ENCODE measurements around the gene TRUB2. TPM values are rescaled to one million over a fixed set of nuclear protein-coding genes. Genes with fewer than 3 reads are reported as not detected.
A peak's percentile ranks its signal among the peaks of the same experiment; 100 is the strongest.

TRUB2 gene
- total and polyA plus RNA-seq, 2 donors (not counting 3 experiments of a cell fraction or from before 2014, with no cell fraction given), result 21.1 to 39.3 TPM

DNA sequence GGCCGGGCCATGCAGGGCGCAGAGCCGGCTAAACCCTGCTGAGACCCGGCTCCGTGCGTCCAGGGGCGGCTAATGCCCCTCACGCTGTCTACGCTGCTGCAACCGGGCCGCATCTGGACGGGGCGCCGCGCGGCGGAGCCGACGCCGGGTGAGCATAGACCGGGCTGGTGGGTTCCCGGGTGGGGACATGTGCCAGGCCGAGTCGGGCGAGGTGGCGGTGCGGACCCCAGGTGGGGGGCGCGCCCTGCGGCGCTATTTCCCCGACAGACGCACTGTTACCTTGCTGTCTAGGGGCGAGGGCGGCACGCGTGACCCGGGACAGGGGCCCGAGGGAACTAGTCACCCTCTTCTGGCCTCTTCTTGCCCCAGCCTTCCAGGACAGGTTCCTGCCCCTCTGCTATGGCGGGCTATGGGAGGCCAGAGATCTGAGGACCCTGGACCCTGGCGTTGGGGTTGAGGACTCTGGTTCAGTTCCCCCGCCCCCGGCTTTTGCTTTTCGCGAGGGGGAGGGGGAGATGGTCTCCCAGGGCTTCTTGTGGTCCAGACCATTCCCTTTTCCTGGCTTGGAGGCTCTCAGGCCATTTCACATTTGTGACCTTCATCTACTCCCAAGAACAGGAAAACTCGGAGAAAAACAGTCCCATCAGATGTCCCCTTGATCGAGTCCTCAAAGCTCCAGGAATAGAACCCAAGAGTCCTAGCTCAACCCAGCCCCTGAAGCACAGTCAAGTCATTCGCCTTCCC lies 18.6 kb upstream of the TRUB2 start:
- POLR2A ChIA-PET, result no interaction called here
- FAIRE-seq, result peak; percentile 21
- intact Hi-C loops (cut with micrococcal nuclease), result loop anchor here (1.0 to 5.0 kb wide), 5 partner anchors 19 to 159 kb away; partner anchors contain the start of genes COQ4 and TRUB2

DNA sequence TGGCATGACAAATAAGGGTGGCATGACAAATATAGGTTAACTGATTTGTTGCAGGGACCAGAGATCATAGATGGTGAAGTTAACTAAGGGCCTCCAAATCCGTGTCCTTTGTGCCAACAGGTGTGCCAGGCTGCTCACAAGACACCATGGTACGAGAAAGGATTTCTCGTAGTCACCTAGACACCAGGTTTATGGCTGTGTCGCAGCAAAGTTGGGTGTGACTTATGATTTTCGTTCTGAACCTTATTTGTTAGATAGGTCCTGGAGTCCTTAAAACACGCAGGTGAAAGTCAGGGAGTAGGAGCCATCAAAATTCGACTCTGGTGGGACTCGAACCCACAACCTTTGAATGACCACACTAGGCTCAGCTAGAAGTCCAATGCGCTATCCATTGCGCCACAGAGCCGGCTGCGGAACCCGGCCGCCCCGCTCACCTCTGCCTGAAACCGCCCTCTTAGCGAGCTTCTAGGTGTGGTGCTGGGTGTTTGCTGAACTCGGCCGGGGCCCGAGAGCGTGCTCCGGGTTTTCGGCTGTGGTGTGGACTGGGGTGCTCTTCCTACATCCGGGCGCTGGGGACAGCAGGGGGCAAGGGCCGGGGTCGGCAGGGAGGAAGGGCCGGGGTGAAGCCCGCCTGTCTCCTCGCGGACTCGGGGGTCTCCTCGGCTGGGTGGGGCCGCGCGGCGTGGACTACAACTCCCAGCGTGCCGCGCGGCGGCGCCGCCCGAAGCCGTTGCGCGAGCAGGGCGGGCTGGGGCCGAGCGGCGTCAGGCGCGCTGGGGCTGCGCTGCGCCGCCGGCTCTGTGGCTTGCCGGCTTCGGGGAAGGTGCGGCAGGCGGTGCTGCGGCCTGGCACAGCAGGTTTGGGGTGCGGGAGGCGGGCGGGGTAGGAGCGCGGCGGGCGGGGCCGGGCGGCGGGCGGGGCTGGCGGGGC lies 17.8 kb upstream of the TRUB2 start, which contains the start of gene SLC27A4:
TSS of gene SLC27A4 (plus strand) at position 767 of the 930 bp plus-strand sequence. CDS start 2,606 bp downstream, outside the sequence.
- Histone ChIP-seq H3K27me3 (ENCODE audit: control insufficient read depth in 2 of 2, insufficient read depth in 2 of 2, low read length in 2 of 2) (no peaks in the 10 kb centered on the region), H3K36me3 (ENCODE audit: control insufficient read depth in 2 of 2, extremely low read depth in 1 of 2, insufficient read depth in 2 of 2, low read length in 2 of 2) (peaks cover 2 to 18% of the 10 kb centered on the region in 2 experiments), H3K9me3 (replicated peaks; ENCODE audit: control insufficient read depth, insufficient read depth, low read length) (no peaks in the 10 kb centered on the region), H3K27ac (ENCODE audit: insufficient read depth, low read depth, low read length) (no peak within 1 kb of the TSS), H2AFZ (ENCODE audit: low read depth, low read length) (peak within 1 kb of the TSS; percentile 86), H3K4me2 (ENCODE audit: insufficient read depth, low read length) (peak within 1 kb of the TSS; percentile 96), H3K9ac (replicated peaks; ENCODE audit: extremely low read depth, insufficient read depth, low read length) (peak within 1 kb of the TSS; percentile 48), H3K79me2 (ENCODE audit: control insufficient read depth, insufficient read depth, low read length) (peaks cover 6% of the 10 kb centered on the region), H3K9me1 (replicated peaks; ENCODE audit: control insufficient read depth, extremely low read depth, insufficient read depth, low read length) (no peaks in the 10 kb centered on the region), H3K4me1 (ENCODE audit: control insufficient read depth, extremely low read depth, insufficient read depth, low read length) (peaks cover 7% of the 10 kb centered on the region), H3K4me3 (replicated peaks in 1 of 3; ENCODE audit: insufficient read depth in 1 of 3, low read depth in 1 of 3, low read length in 3 of 3) (peak within 1 kb of the TSS; percentile 57 to 79 (median 78)), H4K20me1 (replicated peaks; ENCODE audit: control insufficient read depth, extremely low read depth, insufficient read depth, low read length) (no peaks in the 10 kb centered on the region)
- dilution Hi-C loops (cut with MboI; ENCODE audit: extremely low pct_ligation_motif_present, low sequenced_read_pairs) (no loop called here), intact Hi-C loops (cut with micrococcal nuclease) (loop anchor here (1.0 to 5.0 kb wide), 3 partner anchors 18 to 158 kb away; partner anchors contain the start of genes COQ4 and TRUB2)
- DNase-seq (ENCODE audit: low read depth, low spot score) (peak; percentile 68), FAIRE-seq (peak; percentile 85)
- peak; percentile 75 for TF ChIP-seq POLR2A (IDR thresholded peaks at IDR 0.05; ENCODE audit: low read depth, low read length)
- TF ChIP-seq, protein P1, sequence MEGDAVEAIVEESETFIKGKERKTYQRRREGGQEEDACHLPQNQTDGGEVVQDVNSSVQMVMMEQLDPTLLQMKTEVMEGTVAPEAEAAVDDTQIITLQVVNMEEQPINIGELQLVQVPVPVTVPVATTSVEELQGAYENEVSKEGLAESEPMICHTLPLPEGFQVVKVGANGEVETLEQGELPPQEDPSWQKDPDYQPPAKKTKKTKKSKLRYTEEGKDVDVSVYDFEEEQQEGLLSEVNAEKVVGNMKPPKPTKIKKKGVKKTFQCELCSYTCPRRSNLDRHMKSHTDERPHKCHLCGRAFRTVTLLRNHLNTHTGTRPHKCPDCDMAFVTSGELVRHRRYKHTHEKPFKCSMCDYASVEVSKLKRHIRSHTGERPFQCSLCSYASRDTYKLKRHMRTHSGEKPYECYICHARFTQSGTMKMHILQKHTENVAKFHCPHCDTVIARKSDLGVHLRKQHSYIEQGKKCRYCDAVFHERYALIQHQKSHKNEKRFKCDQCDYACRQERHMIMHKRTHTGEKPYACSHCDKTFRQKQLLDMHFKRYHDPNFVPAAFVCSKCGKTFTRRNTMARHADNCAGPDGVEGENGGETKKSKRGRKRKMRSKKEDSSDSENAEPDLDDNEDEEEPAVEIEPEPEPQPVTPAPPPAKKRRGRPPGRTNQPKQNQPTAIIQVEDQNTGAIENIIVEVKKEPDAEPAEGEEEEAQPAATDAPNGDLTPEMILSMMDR (IDR thresholded peaks at IDR 0.05; ENCODE audit: extremely low read depth in 1 of 2, insufficient read depth in 1 of 2, low read depth in 1 of 2, low read length in 2 of 2), result no peak
- TF ChIP-seq POLR2AphosphoS5 (IDR thresholded peaks at IDR 0.05; ENCODE audit: insufficient read depth, low read depth, low read length), result peak; percentile 82
- ChIA-PET CTCF (no interaction called here), POLR2A (no interaction called here)
- TSS peak; percentile 99 for BruUV-seq (replicated peaks)

More for the DNA sequence above, 18.6 kb upstream of the TRUB2 start:
- TF ChIP-seq MYC (IDR thresholded peaks at IDR 0.05; ENCODE audit: low read depth, low read length), result no peak
- TF ChIP-seq FOS (IDR thresholded peaks at IDR 0.05; ENCODE audit: borderline replicate concordance, insufficient read depth, low read length), result no peak
- no peak for TF ChIP-seq JUN (IDR thresholded peaks at IDR 0.05; ENCODE audit: borderline replicate concordance, insufficient read depth, insufficient read length, low read depth)
- no peak for TF ChIP-seq EZH2 (IDR thresholded peaks at IDR 0.05; ENCODE audit: borderline replicate concordance, low read depth, low read length, severe bottlenecking)
- Histone ChIP-seq H2AFZ (ENCODE audit: low read depth, low read length) (peak overlapping the region; percentile 86), H3K9me1 (replicated peaks; ENCODE audit: control insufficient read depth, extremely low read depth, insufficient read depth, low read length) (no peaks in the 10 kb centered on the region), H3K27me3 (ENCODE audit: control insufficient read depth in 2 of 2, insufficient read depth in 2 of 2, low read length in 2 of 2) (no peaks in the 10 kb centered on the region), H3K4me3 (replicated peaks in 1 of 3; ENCODE audit: insufficient read depth in 1 of 3, low read depth in 1 of 3, low read length in 3 of 3) (peak overlapping the region; percentile 57 to 79 (median 78)), H4K20me1 (replicated peaks; ENCODE audit: control insufficient read depth, extremely low read depth, insufficient read depth, low read length) (no peaks in the 10 kb centered on the region), H3K9me3 (replicated peaks; ENCODE audit: control insufficient read depth, insufficient read depth, low read length) (no peaks in the 10 kb centered on the region), H3K9ac (replicated peaks; ENCODE audit: extremely low read depth, insufficient read depth, low read length) (peak overlapping the region; percentile 48), H3K4me2 (ENCODE audit: insufficient read depth, low read length) (peak overlapping the region; percentile 96), H3K36me3 (ENCODE audit: control insufficient read depth in 2 of 2, extremely low read depth in 1 of 2, insufficient read depth in 2 of 2, low read length in 2 of 2) (peaks cover 2 to 23% of the 10 kb centered on the region in 2 experiments), H3K27ac (ENCODE audit: insufficient read depth, low read depth, low read length) (no peak overlapping the region), H3K4me1 (ENCODE audit: control insufficient read depth, extremely low read depth, insufficient read depth, low read length) (peaks cover 7% of the 10 kb centered on the region), H3K79me2 (ENCODE audit: control insufficient read depth, insufficient read depth, low read length) (peaks cover 6% of the 10 kb centered on the region)
- no TSS peak for BruUV-seq (replicated peaks)
- dilution Hi-C loops (cut with MboI; ENCODE audit: extremely low pct_ligation_motif_present, low sequenced_read_pairs), result no loop called here
- peak; percentile 28 for DNase-seq (ENCODE audit: low read depth, low spot score)
- CTCF ChIA-PET, result interaction anchor here (0.7 to 1.7 kb wide), 35 partner anchors 9 to 160 kb away, joined by 3 to 48 read pairs (median 5); partner anchors contain the start of genes CERCAM, GOLGA2, SWI5 and URM1

Data from endothelial cell of umbilical vein (primary cell).